HTR-8/SVneo (cell line): Measurements from ENCODE around the gene TNFAIP2.
A peak's percentile ranks its signal among the peaks of the same experiment; 100 is the strongest.
"Not testable (repeated sequence)": the region's sequence is repeated elsewhere in the genome, so short reads cannot be mapped to it uniquely, and the experiment has no call there.

Source experiments
- DNase-seq: peaks from one replicate; pipeline ENCODE4 v3.0.0; 2011; ENCODE audit warnings: low spot score, mixed read lengths; ENCODE audit not compliant: insufficient read length
- FAIRE-seq: peaks from 2 replicates; lab custom pipeline; 2011; peaks lifted over from hg19 to GRCh38; lab: Jason Lieb, UNC

Gene TNFAIP2

GRCh38 chr14:103173887-103174286, 50.6 kb downstream of the TNFAIP2 start:
- not testable (repeated sequence) for DNase-seq, FAIRE-seq

GRCh38 chr14:103176176-103176575, 52.9 kb downstream of the TNFAIP2 start:
- DNase-seq, FAIRE-seq: not testable (repeated sequence)

- FAIRE-seq (no peak), DNase-seq (no peak)
Observed at GRCh38 chr14:103177376-103177775, 54.1 kb downstream of the TNFAIP2 start.

- FAIRE-seq: no peak
- no peak for DNase-seq
Observed at GRCh38 chr14:103178521-103178920, 55.3 kb downstream of the TNFAIP2 start.

GRCh38 chr14:103179094-103179493, 55.8 kb downstream of the TNFAIP2 start:
- no peak for DNase-seq
- FAIRE-seq: no peak

- FAIRE-seq (no peak), DNase-seq (no peak)
Observed at GRCh38 chr14:103180331-103180730, 57.1 kb downstream of the TNFAIP2 start.

GRCh38 chr14:103184046-103184445, 60.8 kb downstream of the TNFAIP2 start:
- FAIRE-seq: peak; percentile 48
- no peak for DNase-seq

- FAIRE-seq (no peak), DNase-seq (peak; percentile 39)
Observed at GRCh38 chr14:103185051-103186029, 62.1 kb downstream of the TNFAIP2 start.

GRCh38 chr14:103186241-103186822, 63.1 kb downstream of the TNFAIP2 start:
- DNase-seq (no peak), FAIRE-seq (no peak)
